Glomerular endothelial cell (primary cell): Measurements from ENCODE around the gene SKIDA1. TPM values are rescaled to one million over a fixed set of nuclear protein-coding genes. Genes with fewer than 3 reads are reported as not detected.

Source experiments
- DNase-seq: peaks from one replicate; pipeline ENCODE4 v3.0.0-alpha.2; 2011; ENCODE audit warnings: low read depth, low spot score; ENCODE audit errors: extremely low read depth
- total RNA-seq: library from RNA; depleted of rRNA; stranded (reverse); fragments of >200 nt; gene quantifications from 2 replicates; pipeline ENCODE4 v1.2.3, GENCODE V29; 2015

The SKIDA1 gene
- total RNA-seq, 1 donor from 2014 or later = 1.2 TPM

- no peak for DNase-seq
Measured at GRCh38 chr10:21517134-21518031, 8.1 kb downstream of the SKIDA1 start.

GRCh38 chr10:21516242-21517131 is 9.0 kb downstream of the SKIDA1 start:
- no peak for DNase-seq

- DNase-seq = no peak
Measured at GRCh38 chr10:21515361-21516241, 9.9 kb downstream of the SKIDA1 start.

- no peak for DNase-seq
Measured at GRCh38 chr10:21514818-21515351, 10.6 kb downstream of the SKIDA1 start.

- no peak for DNase-seq
Measured at GRCh38 chr10:21514129-21514817, 11.2 kb downstream of the SKIDA1 start.

GRCh38 chr10:21513405-21513788 is 12.1 kb downstream of the SKIDA1 start:
- no peak for DNase-seq

GRCh38 chr10:21512573-21513404 is 12.7 kb downstream of the SKIDA1 start:
- no peak for DNase-seq

GRCh38 chr10:21511946-21512572 is 13.4 kb downstream of the SKIDA1 start:
- DNase-seq = no peak

- no peak for DNase-seq
Measured at GRCh38 chr10:21511095-21511570, 14.3 kb downstream of the SKIDA1 start.

- no peak for DNase-seq
Measured at GRCh38 chr10:21510241-21511094, 15.0 kb downstream of the SKIDA1 start.

GRCh38 chr10:21509341-21510240 is 15.9 kb downstream of the SKIDA1 start:
- DNase-seq = no peak

GRCh38 chr10:21508706-21509331 is 16.7 kb downstream of the SKIDA1 start:
- no peak for DNase-seq

- DNase-seq = no peak
Measured at GRCh38 chr10:21507150-21507549, 18.3 kb downstream of the SKIDA1 start.

GRCh38 chr10:21506351-21506750 is 19.1 kb downstream of the SKIDA1 start:
- DNase-seq = no peak

- no peak for DNase-seq
Measured at GRCh38 chr10:21505711-21506278, 19.7 kb downstream of the SKIDA1 start.

- DNase-seq = no peak
Measured at GRCh38 chr10:21503542-21503941, 21.9 kb downstream of the SKIDA1 start.
